ENCODE measurements around the gene TSEN2.
"Not testable (repeated sequence)": the region's sequence is repeated elsewhere in the genome, so short reads cannot be mapped to it uniquely, and the experiment has no call there.

TSEN2 gene

DNA sequence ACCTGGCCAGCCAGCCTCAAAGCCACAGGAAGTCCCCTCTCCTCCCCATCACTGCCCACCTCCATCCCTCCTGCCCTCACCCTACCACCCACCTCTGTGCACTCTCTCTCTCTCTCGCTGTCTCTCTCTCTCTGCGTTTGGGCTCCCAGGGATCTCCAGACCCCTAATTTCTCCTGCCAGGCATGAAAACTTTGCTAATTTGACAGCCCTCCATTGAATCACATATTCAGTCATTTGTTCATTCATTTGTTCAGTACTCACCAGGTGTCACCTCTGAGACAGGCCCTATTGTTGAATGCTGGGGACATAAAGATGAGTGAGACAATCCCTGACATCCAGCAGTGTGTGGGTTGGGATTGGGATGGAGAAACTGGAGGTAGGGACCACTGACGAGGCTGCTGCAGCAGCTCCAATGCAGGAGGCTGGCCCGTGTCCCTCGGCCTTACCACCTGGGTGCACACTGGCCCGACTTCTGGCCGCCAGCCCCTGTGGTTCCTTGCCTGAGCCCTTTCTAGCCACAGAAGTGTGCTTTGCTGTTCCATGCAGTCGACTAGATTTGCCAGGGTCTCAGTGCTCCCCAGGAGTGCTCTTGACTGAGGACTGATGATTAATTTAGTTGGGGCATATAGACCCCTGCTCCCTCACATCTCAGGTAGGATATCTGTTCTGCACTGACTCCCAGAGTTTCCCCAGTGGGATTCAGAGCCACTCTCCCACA, 38.6 kb upstream of the TSEN2 start:
- DNase-seq (ENCODE audit: low spot score in 2 of 2) (no peak), ATAC-seq (replicated peaks; ENCODE audit: extremely low read depth, poor library complexity, severe bottlenecking) (no peak)
- Mint-ChIP-seq H3K27ac (ENCODE audit: low read depth) (no peak overlapping the region), H3K9me3 (no peaks in the 10 kb centered on the region), H3K27me3 (peaks cover 42% of the 10 kb centered on the region), H3K4me3 (no peak overlapping the region), H3K4me1 (no peaks in the 10 kb centered on the region), H3K36me3 (ENCODE audit: insufficient read depth) (no peaks in the 10 kb centered on the region)

DNA sequence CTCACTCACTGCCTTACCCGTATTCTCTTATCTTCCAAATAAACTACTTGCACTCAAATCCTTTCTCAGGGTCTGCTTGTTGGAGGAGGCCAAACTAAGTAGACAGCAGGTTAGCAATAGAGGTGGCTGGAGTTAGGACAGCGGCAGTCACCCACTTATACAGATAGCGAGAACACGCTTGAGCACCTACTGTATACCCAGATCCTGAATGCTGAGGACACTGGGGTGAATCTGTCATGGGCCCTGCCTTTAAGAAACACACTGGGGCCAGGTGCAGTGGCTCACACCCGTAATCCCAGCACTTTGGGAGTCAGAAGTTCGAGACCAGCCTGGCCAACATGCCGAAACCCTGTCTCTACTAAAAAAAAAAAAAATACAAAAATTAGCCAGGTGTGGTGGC, 38.0 kb upstream of the TSEN2 start:
- Mint-ChIP-seq H3K9me3 (no peaks in the 10 kb centered on the region), H3K36me3 (ENCODE audit: insufficient read depth) (no peaks in the 10 kb centered on the region), H3K27ac (ENCODE audit: low read depth) (no peak overlapping the region), H3K4me1 (no peaks in the 10 kb centered on the region), H3K4me3 (no peak overlapping the region), H3K27me3 (peaks cover 42% of the 10 kb centered on the region)
- ATAC-seq (replicated peaks; ENCODE audit: extremely low read depth, poor library complexity, severe bottlenecking) (no peak), DNase-seq (ENCODE audit: low spot score in 2 of 2) (no peak)

DNA sequence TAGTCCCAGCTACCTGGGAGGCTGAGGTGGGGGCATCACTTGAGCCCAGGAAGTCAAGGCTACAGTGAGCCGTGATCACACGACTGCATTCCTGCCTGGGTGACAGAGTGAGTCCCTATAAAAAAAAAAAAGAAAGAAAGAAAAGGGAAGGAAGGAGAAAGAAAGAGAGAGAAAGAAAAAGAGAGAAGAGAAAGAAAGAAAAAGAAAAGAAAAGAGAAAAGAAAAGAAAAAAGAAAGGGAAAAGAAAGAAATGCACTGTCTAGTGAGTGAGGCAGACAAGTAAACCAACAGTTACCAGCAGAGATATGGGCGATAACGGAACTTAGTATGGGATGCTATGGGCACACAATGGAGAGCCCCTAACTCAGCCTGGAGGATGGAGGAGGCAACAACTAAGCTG, 37.2 kb upstream of the TSEN2 start:
- no peak for DNase-seq (ENCODE audit: low spot score in 2 of 2)
- H3K27me3 Mint-ChIP-seq = peaks cover 42% of the 10 kb centered on the region
- H3K4me1 Mint-ChIP-seq = no peaks in the 10 kb centered on the region
- no peaks in the 10 kb centered on the region for H3K36me3 Mint-ChIP-seq (ENCODE audit: insufficient read depth)
- no peak for ATAC-seq (replicated peaks; ENCODE audit: extremely low read depth, poor library complexity, severe bottlenecking)
- H3K4me3 Mint-ChIP-seq = no peak overlapping the region
- H3K27ac Mint-ChIP-seq (ENCODE audit: low read depth) = peak overlapping the region; percentile 41
- H3K9me3 Mint-ChIP-seq = no peaks in the 10 kb centered on the region

DNA sequence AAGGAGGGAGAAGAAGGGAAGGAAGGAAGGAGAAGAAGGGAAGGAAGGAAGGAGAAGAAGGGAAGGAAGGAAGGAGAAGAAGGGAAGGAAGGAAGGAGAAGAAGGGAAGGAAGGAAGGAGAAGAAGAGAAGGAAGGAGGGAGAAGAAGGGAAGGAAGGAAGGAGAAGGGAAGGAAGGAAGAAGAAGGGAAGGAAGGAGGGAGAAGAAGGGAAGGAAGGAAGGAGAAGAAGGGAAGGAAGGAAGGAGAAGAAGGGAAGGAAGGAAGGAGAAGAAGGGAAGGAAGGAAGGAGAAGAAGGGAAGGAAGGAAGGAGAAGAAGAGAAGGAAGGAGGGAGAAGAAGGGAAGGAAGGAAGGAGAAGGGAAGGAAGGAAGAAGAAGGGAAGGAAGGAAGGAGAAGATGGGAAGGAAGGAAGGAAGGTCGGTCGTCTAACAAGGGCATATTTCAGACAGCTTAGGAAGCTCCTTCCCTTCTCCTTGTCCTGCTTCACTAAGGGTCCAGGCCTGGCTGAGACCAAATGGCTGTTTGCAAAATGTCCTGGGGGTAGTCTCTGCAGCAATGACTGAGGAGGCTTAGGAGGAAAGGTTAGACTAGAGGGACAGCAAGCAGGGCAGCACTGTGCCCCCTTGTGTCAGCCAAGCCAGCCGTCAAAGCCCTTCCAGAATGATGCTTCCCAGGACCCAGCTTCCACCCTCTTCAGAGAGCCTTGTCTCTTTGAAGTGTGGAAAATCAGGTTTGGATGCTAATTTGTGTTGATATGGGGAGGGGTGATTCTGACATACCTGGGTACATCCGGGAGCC, 35.7 kb upstream of the TSEN2 start:
- not testable (repeated sequence) for H3K4me3 Mint-ChIP-seq; ATAC-seq (replicated peaks; ENCODE audit: extremely low read depth, poor library complexity, severe bottlenecking); DNase-seq (ENCODE audit: low spot score in 2 of 2); H3K9me3 Mint-ChIP-seq; H3K4me1 Mint-ChIP-seq; H3K27ac Mint-ChIP-seq (ENCODE audit: low read depth); H3K36me3 Mint-ChIP-seq (ENCODE audit: insufficient read depth)
- peaks cover 29% of the 10 kb centered on the region for H3K27me3 Mint-ChIP-seq

DNA sequence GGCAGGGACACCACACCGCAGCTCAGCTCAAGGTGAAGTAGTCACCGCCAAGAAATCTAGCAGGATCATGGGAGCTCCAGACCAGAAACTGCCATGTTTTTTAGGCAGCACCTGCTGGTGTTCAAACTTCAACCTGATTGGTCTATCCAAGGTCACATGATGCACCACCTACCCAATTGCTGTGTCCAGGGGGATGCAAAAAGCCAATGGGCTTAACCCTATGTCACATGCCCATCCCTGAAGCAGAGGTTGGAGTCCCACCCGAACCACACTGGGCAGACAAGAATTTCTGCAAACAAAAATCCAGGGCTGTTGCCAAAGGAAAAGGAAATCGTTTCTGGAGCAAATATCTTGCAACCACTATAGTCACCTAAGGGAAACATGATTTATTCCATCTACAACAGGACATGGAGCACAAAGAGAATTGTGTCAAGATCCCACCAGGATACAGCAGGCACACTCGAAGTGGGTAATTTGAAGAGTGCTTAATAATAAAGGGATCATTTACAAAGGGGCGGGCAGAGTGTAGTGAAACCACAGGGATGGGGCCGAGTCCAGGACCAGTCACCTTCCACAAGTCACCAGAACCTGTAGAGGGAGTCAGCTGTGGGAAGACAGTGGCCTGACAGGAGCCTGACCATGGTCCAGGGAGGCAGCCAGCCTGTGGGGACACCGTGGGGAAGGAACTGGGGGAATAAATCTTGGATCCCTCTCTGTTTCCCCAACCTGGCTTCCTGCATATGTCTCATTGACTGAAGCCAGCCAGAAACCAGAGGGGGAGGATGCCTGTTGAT, 34.2 kb upstream of the TSEN2 start:
- H3K4me1 Mint-ChIP-seq = no peaks in the 10 kb centered on the region
- ATAC-seq (replicated peaks; ENCODE audit: extremely low read depth, poor library complexity, severe bottlenecking) = no peak
- no peak overlapping the region for H3K4me3 Mint-ChIP-seq
- DNase-seq (ENCODE audit: low spot score in 2 of 2) = no peak
- H3K27me3 Mint-ChIP-seq = peaks cover 15% of the 10 kb centered on the region
- H3K9me3 Mint-ChIP-seq = no peaks in the 10 kb centered on the region
- no peaks in the 10 kb centered on the region for H3K36me3 Mint-ChIP-seq (ENCODE audit: insufficient read depth)
- no peak overlapping the region for H3K27ac Mint-ChIP-seq (ENCODE audit: low read depth)

DNA sequence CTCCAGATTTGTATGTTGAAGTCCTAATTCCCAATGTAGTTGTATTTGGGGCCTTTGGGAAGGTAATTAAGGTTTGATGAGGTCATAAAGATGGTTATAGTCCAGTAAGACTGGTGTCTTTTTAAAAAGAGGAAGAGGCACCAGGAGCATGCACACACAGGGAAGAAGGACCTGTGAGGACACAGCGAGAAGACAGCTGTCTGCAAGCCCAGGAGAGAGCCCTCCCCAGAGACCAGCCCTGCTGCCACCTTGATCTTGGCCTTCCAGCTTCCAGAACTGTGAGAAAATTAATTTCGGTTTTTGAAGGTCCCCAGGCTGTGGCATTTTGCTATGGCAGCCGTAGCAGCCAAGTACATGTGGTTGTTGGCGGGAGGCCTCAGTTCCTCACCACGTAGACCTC, 32.8 kb upstream of the TSEN2 start:
- ATAC-seq (replicated peaks; ENCODE audit: extremely low read depth, poor library complexity, severe bottlenecking) (no peak), DNase-seq (ENCODE audit: low spot score in 2 of 2) (no peak)
- Mint-ChIP-seq H3K27ac (ENCODE audit: low read depth) (no peak overlapping the region), H3K4me3 (no peak overlapping the region), H3K36me3 (ENCODE audit: insufficient read depth) (no peaks in the 10 kb centered on the region), H3K9me3 (no peaks in the 10 kb centered on the region), H3K4me1 (no peaks in the 10 kb centered on the region), H3K27me3 (peaks cover 2% of the 10 kb centered on the region)

DNA sequence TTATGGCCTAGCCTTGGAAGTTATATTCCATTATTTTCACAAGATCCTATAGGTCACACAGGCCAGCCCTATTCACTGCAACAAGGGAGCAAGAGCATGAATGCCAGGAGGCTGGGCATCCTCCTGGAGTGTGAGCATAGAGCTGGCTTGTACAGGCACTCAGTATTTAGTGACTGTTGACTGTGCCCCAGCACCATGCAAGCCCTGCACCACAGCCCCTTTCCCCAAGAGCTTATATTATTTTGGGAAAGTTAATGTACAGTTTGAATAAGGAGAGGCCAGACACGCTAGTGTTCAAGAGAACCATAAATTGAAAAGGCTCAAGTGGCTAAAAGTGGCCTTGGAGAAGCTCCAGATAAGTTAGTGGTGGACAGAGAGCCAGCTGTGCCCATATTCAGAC, 32.3 kb upstream of the TSEN2 start:
- Mint-ChIP-seq H3K27ac (ENCODE audit: low read depth) (no peak overlapping the region), H3K36me3 (ENCODE audit: insufficient read depth) (no peaks in the 10 kb centered on the region), H3K9me3 (no peaks in the 10 kb centered on the region), H3K4me3 (no peak overlapping the region), H3K27me3 (no peaks in the 10 kb centered on the region), H3K4me1 (no peaks in the 10 kb centered on the region)
- ATAC-seq (replicated peaks; ENCODE audit: extremely low read depth, poor library complexity, severe bottlenecking) = no peak
- no peak for DNase-seq (ENCODE audit: low spot score in 2 of 2)

DNA sequence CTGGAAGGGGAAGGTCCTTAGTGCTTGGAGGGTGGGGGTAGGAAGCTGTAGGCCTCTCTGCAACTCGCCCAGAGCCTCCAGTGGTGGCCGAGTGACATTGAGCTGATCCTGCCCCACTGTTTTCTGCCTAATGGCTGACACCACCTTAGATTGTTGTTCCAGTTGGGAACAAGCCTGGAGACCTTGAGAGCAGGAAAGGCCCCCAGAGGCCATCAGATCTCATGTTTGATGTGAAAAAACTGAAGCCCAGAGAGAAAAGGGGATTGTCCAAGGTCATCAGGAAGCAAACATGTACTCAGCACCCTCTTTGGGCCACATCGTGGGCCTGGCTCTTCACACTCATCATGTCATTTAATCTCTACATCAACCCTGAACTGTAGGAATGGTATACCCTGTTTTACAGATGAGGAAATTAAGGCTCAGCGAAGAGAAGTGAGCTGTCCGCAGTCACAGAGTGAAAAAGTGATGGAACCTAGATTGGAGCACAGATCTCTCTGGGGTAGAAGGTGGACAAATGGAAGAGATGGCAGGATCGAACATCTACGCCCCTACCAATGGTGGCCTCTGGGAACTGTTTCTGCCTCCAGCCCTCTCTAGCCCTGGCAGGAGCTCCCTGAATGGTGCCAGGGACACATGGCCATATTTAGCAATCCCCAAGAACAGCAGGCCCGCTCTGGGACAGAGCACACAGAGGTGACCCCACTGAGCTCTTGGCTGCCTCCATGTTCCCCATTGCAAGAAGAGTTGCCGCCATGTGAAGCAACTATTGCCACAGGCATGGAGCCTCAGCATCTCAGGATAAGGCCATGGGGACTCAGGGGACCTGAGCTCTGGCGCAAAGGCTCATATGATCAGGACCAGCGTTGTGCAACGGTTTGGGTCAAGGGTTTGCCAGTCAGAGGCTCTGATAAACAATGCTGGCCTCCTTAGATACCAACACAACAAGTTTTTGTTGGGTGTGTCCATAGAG, 31.6 kb upstream of the TSEN2 start:
- no peaks in the 10 kb centered on the region for H3K9me3 Mint-ChIP-seq
- no peak overlapping the region for H3K4me3 Mint-ChIP-seq
- no peaks in the 10 kb centered on the region for H3K27me3 Mint-ChIP-seq
- no peak for ATAC-seq (replicated peaks; ENCODE audit: extremely low read depth, poor library complexity, severe bottlenecking)
- H3K36me3 Mint-ChIP-seq (ENCODE audit: insufficient read depth) = no peaks in the 10 kb centered on the region
- no peak overlapping the region for H3K27ac Mint-ChIP-seq (ENCODE audit: low read depth)
- DNase-seq (ENCODE audit: low spot score in 2 of 2) = no peak
- H3K4me1 Mint-ChIP-seq = no peaks in the 10 kb centered on the region

DNA sequence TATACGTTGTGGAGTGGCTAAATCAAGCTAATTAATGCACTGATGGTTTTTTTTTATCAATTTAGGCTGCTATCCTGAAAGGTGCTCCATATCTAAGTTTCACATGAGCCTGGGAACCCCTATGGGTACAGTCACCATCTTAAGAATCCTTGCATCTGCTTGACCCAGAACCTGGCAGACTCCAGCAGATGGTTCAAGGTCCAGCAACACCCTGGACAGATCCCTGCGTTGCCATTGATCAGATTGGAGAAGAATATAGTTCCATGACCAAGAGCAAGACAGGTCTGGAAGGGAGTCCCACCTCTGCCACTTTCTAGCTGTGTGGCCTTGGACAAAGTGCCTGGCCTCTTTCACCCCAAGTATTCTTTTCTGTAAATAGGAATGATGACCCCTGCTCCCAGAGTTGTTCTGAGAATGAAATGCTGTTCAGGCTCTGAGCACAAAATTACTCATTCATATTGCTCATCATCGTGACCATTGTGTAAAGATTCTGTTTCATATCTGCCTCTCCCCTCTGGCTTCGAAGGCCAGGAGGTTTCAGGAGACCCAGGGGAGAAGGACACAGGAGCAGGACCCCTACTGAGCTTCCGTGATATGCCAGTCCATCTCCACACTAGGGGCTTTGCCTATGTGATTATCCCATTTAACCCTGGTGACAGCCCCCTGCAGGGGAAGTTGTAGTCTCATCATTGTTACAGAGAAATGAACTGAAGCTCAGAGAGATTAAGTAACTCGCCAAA, 30.0 kb upstream of the TSEN2 start:
- no peak overlapping the region for H3K27ac Mint-ChIP-seq (ENCODE audit: low read depth)
- H3K4me1 Mint-ChIP-seq = no peaks in the 10 kb centered on the region
- no peak overlapping the region for H3K4me3 Mint-ChIP-seq
- DNase-seq (ENCODE audit: low spot score in 2 of 2) (no peak), ATAC-seq (replicated peaks; ENCODE audit: extremely low read depth, poor library complexity, severe bottlenecking) (no peak)
- no peaks in the 10 kb centered on the region for H3K36me3 Mint-ChIP-seq (ENCODE audit: insufficient read depth)
- H3K9me3 Mint-ChIP-seq = no peaks in the 10 kb centered on the region
- H3K27me3 Mint-ChIP-seq = no peaks in the 10 kb centered on the region

DNA sequence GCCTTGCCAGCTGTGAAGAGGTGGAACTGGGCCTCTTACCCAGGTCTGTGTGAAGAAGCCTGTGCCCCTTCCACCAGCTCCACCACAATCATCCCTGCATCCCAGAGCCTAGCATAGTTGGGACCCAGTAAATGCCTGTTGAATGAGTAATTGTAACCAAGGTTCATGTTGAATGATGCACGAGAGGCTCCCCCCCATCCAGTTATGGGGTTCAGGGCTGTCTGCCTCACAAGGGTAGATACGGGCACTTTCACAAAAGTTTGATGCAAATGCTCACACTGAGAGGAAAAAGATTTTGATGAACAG, 29.5 kb upstream of the TSEN2 start:
- no peaks in the 10 kb centered on the region for H3K4me1 Mint-ChIP-seq
- ATAC-seq (replicated peaks; ENCODE audit: extremely low read depth, poor library complexity, severe bottlenecking) (no peak), DNase-seq (ENCODE audit: low spot score in 2 of 2) (no peak)
- H3K4me3 Mint-ChIP-seq = no peak overlapping the region
- H3K9me3 Mint-ChIP-seq = no peaks in the 10 kb centered on the region
- H3K27me3 Mint-ChIP-seq = no peaks in the 10 kb centered on the region
- no peaks in the 10 kb centered on the region for H3K36me3 Mint-ChIP-seq (ENCODE audit: insufficient read depth)
- no peak overlapping the region for H3K27ac Mint-ChIP-seq (ENCODE audit: low read depth)

DNA sequence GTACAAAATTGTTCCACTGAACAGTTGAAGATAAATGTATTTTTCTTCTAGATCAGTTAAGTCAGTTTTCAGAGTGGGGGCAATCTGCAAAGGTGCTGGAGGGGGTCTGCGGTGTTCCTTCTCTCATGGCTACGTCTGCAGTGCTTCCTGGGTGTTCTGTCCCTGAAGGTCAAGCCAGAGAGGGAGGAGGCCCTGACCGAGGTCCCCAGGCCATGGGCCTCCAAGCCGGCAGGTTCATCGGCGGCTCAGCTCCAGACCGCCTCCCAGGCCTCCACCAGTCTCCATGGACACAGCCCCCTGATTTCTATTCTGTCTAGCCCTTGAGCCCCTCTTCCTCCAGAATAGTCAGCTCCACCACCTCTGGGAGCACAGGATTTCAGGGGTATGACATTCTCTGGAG, 28.5 kb upstream of the TSEN2 start:
- Mint-ChIP-seq H3K27me3 (no peaks in the 10 kb centered on the region), H3K36me3 (ENCODE audit: insufficient read depth) (no peaks in the 10 kb centered on the region), H3K4me1 (no peaks in the 10 kb centered on the region), H3K4me3 (no peak overlapping the region), H3K27ac (ENCODE audit: low read depth) (no peak overlapping the region), H3K9me3 (no peaks in the 10 kb centered on the region)
- ATAC-seq (replicated peaks; ENCODE audit: extremely low read depth, poor library complexity, severe bottlenecking) (no peak), DNase-seq (ENCODE audit: low spot score in 2 of 2) (no peak)

DNA sequence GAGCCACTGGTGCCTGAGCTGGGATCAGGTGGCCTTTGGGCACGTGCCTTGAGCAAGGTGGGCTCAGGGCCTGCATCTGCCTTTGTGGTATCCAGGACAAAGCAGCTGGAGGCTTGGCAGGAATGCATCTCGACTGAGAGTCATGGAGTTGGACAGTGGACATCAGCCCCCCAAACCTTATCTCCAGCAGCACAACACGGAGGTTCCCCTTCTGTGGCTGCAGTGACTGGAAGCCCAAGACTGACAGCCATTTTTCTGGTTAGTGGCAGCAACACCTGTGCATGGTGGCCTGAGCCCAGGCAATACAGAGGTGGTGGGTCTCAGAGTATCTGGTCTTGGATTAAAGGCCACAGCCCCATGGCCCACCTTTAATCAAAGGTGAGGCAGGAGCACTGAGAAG, 27.8 kb upstream of the TSEN2 start:
- Mint-ChIP-seq H3K4me3 (no peak overlapping the region), H3K4me1 (no peaks in the 10 kb centered on the region), H3K36me3 (ENCODE audit: insufficient read depth) (no peaks in the 10 kb centered on the region), H3K27ac (ENCODE audit: low read depth) (no peak overlapping the region), H3K27me3 (no peaks in the 10 kb centered on the region), H3K9me3 (no peaks in the 10 kb centered on the region)
- no peak for ATAC-seq (replicated peaks; ENCODE audit: extremely low read depth, poor library complexity, severe bottlenecking)
- DNase-seq (ENCODE audit: low spot score in 2 of 2) = no peak

All from central memory CD8-positive, alpha-beta T cell (primary cell).